HUES6 (cell line): Measurements from ENCODE around the gene CEMIP2.

ENCODE experiments used
- H3K27ac ChIP-seq: 2 replicates; pipeline ENCODE4 v1.7.0; 2013; ENCODE audit warnings: low read depth, mild to moderate bottlenecking, low read length, inconsistent platforms
- H3K27me3 ChIP-seq: 2 replicates; pipeline ENCODE4 v1.6.1; 2013; ENCODE audit warnings: low read length; ENCODE audit not compliant: control insufficient read depth, insufficient read depth
- H3K36me3 ChIP-seq: 2 replicates; pipeline ENCODE4 v1.6.1; 2013; ENCODE audit warnings: low read length; ENCODE audit not compliant: control insufficient read depth, insufficient read depth
- H3K4me1 ChIP-seq: 2 replicates; pipeline ENCODE4 v1.6.1; 2013; ENCODE audit warnings: low read length; ENCODE audit not compliant: control insufficient read depth, insufficient read depth
- H3K4me3 ChIP-seq: 2 replicates; pipeline ENCODE4 v1.5.1; 2013; ENCODE audit warnings: low read depth, low read length
- H3K9ac ChIP-seq: one replicate; pipeline ENCODE4 v1.6.1; 2013; ENCODE audit warnings: mild to moderate bottlenecking, low read length
- H3K9me3 ChIP-seq: 2 replicates; pipeline ENCODE4 v1.6.1; 2013; ENCODE audit warnings: low read depth, low read length; ENCODE audit not compliant: control insufficient read depth, insufficient read depth

Gene CEMIP2

DNA sequence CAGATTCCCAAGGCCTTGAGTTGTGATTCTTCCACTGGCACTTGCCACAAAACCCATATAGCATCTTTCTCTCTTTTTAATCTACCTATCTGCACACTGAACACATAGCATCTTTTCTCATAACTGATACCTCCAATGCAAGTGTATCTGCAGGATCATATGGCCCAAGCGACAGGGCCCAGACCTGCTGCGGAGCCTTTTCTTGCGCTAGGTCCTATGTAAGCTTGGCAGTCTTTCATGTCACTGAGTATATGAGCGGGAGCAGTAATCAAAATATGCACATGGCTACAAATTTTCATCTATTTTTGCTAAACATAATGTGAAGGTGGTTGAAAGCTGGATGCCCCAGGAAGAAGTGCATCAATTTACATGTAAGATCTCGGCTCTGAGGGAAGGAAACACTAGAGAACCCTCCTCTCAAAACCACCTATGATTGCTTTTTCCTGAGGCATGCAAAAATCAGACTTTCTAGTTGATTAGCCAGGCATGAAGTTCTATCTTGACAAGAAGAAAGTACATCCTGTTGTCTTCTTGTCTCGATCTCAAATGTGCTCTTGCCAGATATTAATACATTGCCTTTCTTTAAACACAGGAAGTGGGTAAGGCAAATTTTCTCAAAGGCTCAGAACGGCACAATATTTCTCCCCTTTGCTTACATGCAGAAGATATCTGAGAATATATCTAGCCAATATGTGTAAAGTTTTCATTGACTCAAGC, 26.9 kb upstream of the CEMIP2 start:
- H3K27me3 ChIP-seq = no peaks in the 10 kb centered on the region
- H3K9me3 ChIP-seq = no peaks in the 10 kb centered on the region
- H3K9ac ChIP-seq = no peak overlapping the region
- no peak overlapping the region for H3K4me3 ChIP-seq
- H3K36me3 ChIP-seq = no peaks in the 10 kb centered on the region
- H3K4me1 ChIP-seq = peaks cover 5% of the 10 kb centered on the region; the same call in 1 of the 2 replicates
- no peak overlapping the region for H3K27ac ChIP-seq

DNA sequence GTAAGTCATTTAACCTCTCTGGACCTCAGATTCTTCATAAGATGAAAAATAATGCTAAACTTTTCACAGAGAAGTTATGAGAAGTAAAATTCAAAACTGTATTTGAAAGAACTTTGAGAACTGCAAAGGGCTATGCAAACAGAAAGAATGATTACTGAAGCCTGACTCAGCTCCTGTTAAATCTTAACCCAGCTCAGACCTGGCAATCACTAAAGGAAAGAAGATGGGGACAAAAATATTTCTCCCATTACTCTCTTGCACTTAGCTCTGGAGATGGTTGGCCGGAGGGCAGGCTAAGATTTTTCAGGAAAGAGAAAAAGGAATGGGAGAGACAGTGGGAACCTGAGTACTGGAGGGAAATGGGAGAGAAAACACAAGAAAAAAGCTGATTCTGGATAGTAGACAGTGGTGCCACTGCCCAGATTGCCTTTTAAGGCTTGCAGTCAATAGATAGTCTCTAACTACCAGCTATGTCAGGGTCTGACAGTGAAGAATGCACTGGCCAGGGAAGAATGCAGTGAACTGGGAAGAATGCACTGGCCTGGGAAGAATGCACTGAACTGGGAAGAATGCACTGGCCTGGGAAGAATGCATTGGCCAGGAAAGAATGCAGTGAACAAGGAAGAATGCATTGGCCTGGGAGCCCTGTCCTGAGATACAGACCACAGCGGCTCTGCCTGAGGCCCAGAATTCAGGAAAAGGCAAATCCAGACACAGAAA, 25.2 kb upstream of the CEMIP2 start:
- H3K27ac ChIP-seq = peak overlapping the region; percentile 45; the same call in 1 of the 2 replicates
- no peak overlapping the region for H3K4me3 ChIP-seq
- no peak overlapping the region for H3K9ac ChIP-seq
- H3K27me3 ChIP-seq = no peaks in the 10 kb centered on the region
- H3K9me3 ChIP-seq = no peaks in the 10 kb centered on the region
- peaks cover 5% of the 10 kb centered on the region; the same call in 1 of the 2 replicates for H3K4me1 ChIP-seq
- H3K36me3 ChIP-seq = no peaks in the 10 kb centered on the region

DNA sequence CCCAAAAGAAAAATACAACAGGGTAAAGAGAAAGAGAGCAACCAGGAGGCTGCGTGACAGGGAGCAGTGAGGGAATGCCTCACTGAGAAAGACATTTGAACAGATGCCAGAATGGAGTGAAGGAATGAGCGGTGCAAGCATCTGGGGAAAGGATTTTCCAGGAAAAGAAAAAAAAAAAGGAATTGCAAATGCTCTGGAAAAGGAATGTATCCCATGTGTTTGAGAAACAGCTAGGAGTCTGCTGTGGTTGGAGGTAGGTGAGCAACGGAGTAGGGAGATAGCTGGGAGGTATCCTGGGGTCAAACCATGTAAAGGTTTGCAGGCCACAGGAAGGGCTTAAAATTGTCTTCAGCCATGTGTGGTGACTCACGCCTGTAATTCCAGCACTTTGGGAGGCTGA, 23.6 kb upstream of the CEMIP2 start:
- no peak overlapping the region for H3K27ac ChIP-seq
- peaks cover 5% of the 10 kb centered on the region; the same call in 1 of the 2 replicates for H3K4me1 ChIP-seq

DNA sequence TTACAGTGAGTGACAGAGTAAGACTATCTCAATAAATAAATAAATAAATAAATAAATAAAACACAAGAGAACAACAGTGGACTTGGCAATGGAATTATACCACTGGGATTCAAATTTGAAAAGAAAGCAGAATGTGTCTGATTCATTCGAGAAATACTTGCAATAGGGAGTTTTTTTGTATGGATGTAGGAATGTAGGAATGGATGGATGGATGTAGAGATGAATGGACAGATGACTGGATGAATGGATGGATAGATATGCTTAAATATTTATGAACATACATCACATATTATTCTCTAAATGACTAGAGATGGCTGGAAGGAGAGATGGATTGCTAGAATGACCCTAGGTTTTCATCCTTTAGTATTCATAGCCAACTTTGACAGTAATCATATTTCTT, 22.0 kb upstream of the CEMIP2 start:
- Histone ChIP-seq H3K36me3 (no peaks in the 10 kb centered on the region), H3K27ac (no peak overlapping the region)

More for the DNA sequence above, 23.6 kb upstream of the CEMIP2 start:
- no peaks in the 10 kb centered on the region for H3K9me3 ChIP-seq
- no peak overlapping the region for H3K9ac ChIP-seq
- H3K36me3 ChIP-seq = no peaks in the 10 kb centered on the region
- H3K27me3 ChIP-seq = no peaks in the 10 kb centered on the region
- H3K4me3 ChIP-seq = no peak overlapping the region

DNA sequence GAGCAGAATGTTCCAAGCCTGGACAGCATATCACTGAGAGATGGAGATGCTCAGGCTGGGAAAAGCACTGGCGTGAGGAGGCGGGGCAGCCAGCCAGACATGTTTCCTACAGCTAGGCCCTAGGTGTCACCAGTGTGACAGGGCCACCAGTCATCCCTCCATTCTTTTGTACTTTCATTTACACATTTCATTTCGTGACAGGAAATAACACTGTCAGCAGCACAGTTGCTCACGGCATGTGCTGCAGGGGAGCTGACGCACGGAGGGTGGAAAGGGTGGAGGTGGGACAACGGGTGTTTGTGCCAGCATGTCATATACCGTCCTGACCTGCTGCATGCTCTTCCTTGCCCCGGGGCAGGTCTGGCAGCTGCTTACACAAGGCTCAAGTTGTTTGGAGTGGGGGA, 14.8 kb upstream of the CEMIP2 start:
- peaks cover 9% of the 10 kb centered on the region; the same call in 1 of the 2 replicates for H3K4me1 ChIP-seq
- no peaks in the 10 kb centered on the region for H3K9me3 ChIP-seq
- no peak overlapping the region for H3K27ac ChIP-seq
- H3K36me3 ChIP-seq = no peaks in the 10 kb centered on the region
- no peak overlapping the region for H3K9ac ChIP-seq
- no peaks in the 10 kb centered on the region for H3K27me3 ChIP-seq
- H3K4me3 ChIP-seq = no peak overlapping the region

More for the DNA sequence above, 22.0 kb upstream of the CEMIP2 start:
- Histone ChIP-seq H3K4me3 (no peak overlapping the region), H3K4me1 (peaks cover 5% of the 10 kb centered on the region; the same call in 1 of the 2 replicates), H3K9ac (no peak overlapping the region), H3K27me3 (no peaks in the 10 kb centered on the region), H3K9me3 (no peaks in the 10 kb centered on the region)

DNA sequence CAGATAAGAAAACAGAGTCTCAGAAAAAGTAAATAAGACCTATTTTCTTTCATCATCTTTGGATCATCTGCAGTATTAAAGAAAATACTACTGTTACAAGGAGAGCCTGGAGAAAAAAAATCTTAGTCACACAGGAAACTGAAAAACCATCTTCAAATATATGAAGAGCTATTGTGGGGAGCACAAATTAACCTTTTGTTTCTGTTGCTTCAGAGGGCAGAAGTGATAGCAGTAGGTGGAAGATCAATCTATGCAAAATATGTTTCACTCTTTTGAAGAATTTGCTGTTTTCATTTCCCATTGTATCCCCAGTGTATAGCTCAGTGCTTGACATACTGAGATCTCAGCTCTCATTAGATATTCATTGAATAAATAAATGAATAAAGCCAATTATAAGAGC, 13.1 kb upstream of the CEMIP2 start:
- Histone ChIP-seq H3K9me3 (no peaks in the 10 kb centered on the region), H3K27ac (no peak overlapping the region), H3K4me3 (no peak overlapping the region), H3K4me1 (peaks cover 9% of the 10 kb centered on the region; the same call in 1 of the 2 replicates), H3K27me3 (no peaks in the 10 kb centered on the region), H3K36me3 (no peaks in the 10 kb centered on the region), H3K9ac (no peak overlapping the region)

DNA sequence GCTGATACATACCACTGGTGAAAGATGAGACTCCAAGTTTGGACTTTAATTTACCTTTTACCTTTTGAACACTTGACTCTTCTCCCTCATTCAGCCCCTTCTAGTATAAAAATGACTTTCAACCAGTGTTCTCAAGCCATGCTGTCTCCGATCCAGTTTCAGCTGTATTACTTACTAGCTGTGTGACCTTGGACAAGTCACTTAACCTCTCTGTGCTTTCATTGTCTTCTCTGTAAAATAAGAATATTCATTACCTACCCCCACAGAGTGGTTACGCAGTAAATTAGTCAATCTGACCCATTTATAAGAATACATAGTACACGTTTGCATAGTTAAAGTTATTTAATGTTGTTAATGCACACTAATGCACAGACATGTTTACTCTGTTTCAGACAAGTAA, 12.6 kb upstream of the CEMIP2 start:
- Histone ChIP-seq H3K27me3 (no peaks in the 10 kb centered on the region), H3K4me3 (no peak overlapping the region), H3K9ac (no peak overlapping the region), H3K9me3 (no peaks in the 10 kb centered on the region), H3K4me1 (peaks cover 9% of the 10 kb centered on the region; the same call in 1 of the 2 replicates), H3K36me3 (no peaks in the 10 kb centered on the region), H3K27ac (no peak overlapping the region)

DNA sequence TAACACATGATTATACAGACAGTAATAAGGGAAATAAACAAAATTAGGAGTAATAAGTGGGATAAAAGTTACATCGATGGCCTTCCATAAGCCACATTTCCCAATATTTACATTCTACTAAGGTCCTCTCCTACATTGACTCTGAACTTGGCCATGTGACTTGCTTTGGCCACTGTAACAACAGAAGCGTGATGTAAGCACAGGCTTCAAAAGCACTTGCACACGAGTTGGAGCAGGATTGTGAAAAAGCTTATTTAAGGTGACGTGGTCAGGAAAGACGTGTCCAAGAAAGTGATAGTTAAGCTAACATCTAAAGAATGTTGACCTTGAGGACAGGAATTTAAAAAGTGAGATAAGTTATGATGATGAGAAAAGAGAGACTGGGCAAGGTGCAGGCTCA, 9.8 kb upstream of the CEMIP2 start:
- Histone ChIP-seq H3K27me3 (no peaks in the 10 kb centered on the region), H3K4me1 (peaks cover 3% of the 10 kb centered on the region; the same call in 1 of the 2 replicates), H3K9me3 (no peaks in the 10 kb centered on the region), H3K4me3 (no peak overlapping the region), H3K27ac (no peak overlapping the region), H3K9ac (no peak overlapping the region), H3K36me3 (no peaks in the 10 kb centered on the region)

DNA sequence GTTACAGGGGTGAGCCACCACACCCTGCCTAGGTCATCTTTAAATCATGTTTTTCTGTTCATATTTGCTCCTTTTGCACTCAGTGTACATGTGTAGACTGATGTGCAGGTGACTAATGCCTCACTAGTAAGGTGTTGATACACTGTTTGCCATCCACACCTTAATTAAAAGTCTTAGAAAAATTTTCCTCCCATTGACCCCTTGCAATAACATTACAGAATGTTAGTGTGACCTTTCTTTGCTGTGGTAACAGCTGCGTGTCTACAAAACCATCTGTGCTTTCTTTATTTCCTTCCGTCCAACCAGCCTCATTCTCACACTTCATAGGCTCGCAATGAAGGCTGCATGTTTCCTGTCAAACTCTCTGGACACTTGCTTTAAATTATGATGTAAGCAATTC, 6.6 kb upstream of the CEMIP2 start:
- Histone ChIP-seq H3K4me3 (no peak overlapping the region), H3K9me3 (no peaks in the 10 kb centered on the region), H3K27ac (no peak overlapping the region), H3K9ac (no peak overlapping the region), H3K4me1 (no peaks in the 10 kb centered on the region), H3K27me3 (no peaks in the 10 kb centered on the region), H3K36me3 (no peaks in the 10 kb centered on the region)

DNA sequence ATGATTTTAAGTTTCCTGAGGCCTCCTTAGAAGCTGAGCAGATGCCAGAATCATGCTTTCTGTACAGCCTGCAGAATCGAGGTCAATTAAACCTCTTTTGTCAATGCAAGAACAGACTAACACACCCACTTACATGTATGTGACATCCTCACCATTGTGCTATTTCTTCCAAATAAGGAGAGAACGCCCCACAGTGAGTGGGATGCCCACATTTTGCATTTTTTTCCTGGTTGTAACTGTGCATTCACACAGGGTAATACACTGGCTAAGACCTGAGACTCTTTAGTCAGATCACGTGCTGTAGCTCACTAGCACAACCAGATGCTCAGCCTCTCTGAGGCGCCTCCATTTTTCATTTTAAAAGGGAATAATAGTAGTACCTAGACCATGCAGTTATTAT, 4.4 kb upstream of the CEMIP2 start:
- Histone ChIP-seq H3K36me3 (no peaks in the 10 kb centered on the region), H3K4me3 (no peak overlapping the region), H3K9me3 (no peaks in the 10 kb centered on the region), H3K4me1 (no peaks in the 10 kb centered on the region), H3K9ac (no peak overlapping the region), H3K27me3 (no peaks in the 10 kb centered on the region), H3K27ac (no peak overlapping the region)

DNA sequence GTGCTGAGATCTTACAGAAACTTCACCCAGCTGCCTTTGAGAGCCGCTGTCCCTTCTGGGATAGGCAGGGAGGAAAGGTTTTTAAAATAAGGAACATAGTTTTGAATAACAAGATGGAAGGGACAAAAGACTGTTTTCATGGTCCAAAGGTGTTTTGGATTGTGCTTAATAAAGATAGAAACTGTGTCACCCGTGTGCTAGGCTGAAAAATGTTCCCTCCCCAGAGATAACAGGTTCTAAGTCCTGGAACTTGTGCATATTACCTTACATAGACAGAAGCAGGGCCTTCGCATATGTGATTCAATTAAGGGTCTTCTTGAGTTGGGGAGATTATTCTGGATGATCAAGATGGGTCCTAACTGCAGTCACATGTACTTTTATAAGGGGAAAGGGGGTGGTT, 1.9 kb upstream of the CEMIP2 start:
- Histone ChIP-seq H3K36me3 (no peaks in the 10 kb centered on the region), H3K4me1 (peaks cover 19% of the 10 kb centered on the region), H3K27me3 (no peaks in the 10 kb centered on the region), H3K9me3 (no peaks in the 10 kb centered on the region), H3K4me3 (peak overlapping the region; percentile 77; the same call in 1 of the 2 replicates), H3K9ac (no peak overlapping the region), H3K27ac (no peak overlapping the region)
